ENCODE measurements around the gene ABCA13.

DNA sequence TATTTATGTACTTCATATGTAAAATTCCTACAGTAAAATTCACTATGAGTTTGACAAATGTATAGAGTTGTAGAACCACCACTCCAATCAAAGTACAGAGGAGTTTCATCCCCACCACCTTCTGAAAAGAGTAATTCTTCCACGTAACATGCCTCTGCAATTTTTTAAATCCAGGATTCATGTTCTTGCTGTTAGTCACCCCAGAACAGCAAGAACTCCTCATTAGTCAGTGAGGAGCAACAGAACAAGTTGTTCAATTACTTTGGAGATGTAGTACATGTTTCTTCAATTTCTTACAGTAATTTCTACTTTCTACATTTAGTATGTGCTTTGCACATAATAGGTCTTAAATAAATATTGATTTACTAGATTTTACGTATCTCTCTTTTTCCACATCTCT, 248.1 kb downstream of the ABCA13 start:
- TF ChIP-seq HOXC10 (CRISPR knock-in tag; IDR thresholded peaks at IDR 0.05) (no peak), ZNF121 (tag by site-specific recombination; IDR thresholded peaks at IDR 0.05) (no peak), ZBTB7A (tag by site-specific recombination; IDR thresholded peaks at IDR 0.05; ENCODE audit: low read depth) (no peak)
